K562 (cell line): ENCODE measurements around the gene N4BP2. TPM values are rescaled to one million over a fixed set of nuclear protein-coding genes. Genes with fewer than 3 reads are reported as not detected.

Experiments used
- CREB1 ChIP-seq, 2 experiments: sonication (generic) in 1 of 2; formaldehyde crosslinking in 1 of 2; IDR thresholded peaks; 2 replicates each; pipeline versions ENCODE4 v1.6.1 to v1.8.0; 2012 to 2022; ENCODE audit warnings: inconsistent platforms in 1 of 2, mild to moderate bottlenecking in 1 of 2, missing genetic modification reagents in 1 of 2, moderate library complexity in 1 of 2
- ELF2 ChIP-seq: fragments of 250-450 bp; sonication (Bioruptor Pico); IDR thresholded peaks from 2 replicates; pipeline ENCODE4 v1.5.0; 2021; ENCODE audit warnings: mild to moderate bottlenecking
- EP400 ChIP-seq: fragments of 450-650 bp; IDR thresholded peaks from 2 replicates; pipeline ENCODE4 v1.6.1; 2017; ENCODE audit warnings: antibody characterized with exemption, mild to moderate bottlenecking, moderate library complexity
- PHTF2 ChIP-seq: fragments of 250-450 bp; sonication (Bioruptor Pico); IDR thresholded peaks from 2 replicates; pipeline ENCODE4 v1.5.0; 2021; ENCODE audit warnings: mild to moderate bottlenecking
- STAG1 ChIP-seq: sonication (generic); formaldehyde crosslinking; IDR thresholded peaks from 2 replicates; pipeline ENCODE4 v1.5.0; 2020; ENCODE audit warnings: missing genetic modification reagents, borderline replicate concordance
- ZFX ChIP-seq: sonication (generic); formaldehyde crosslinking; IDR thresholded peaks from 2 replicates; pipeline ENCODE4 v1.8.0; 2022; ENCODE audit warnings: mild to moderate bottlenecking, missing genetic modification reagents, moderate library complexity
- ZNF785 ChIP-seq: fragments of 250-450 bp; sonication (Bioruptor Pico); IDR thresholded peaks from 2 replicates; pipeline ENCODE4 v1.4.0; 2020; ENCODE audit warnings: mild to moderate bottlenecking
- polyA plus RNA-seq, 8 experiments: library from polyadenylated mRNA; depleted of rRNA in 4 of 8; stranded (reverse) in 5 of 8; unstranded in 3 of 8; fragments of >200 nt; fragmentation: Nextera tagmentation in 2 of 8; fragmentation: Illumina TruSeq in 1 of 8; extraction: Ambion mirVana in 2 of 8; extraction: Trizol in 1 of 8; gene quantifications; 2 replicates each; pipeline versions ENCODE4 v1.2.1 to v1.2.3, GENCODE V29; 2011 to 2014; ENCODE audit warnings: inconsistent platforms in 1 of 8, missing spikeins in 1 of 8
- total RNA-seq, 7 experiments: library from RNA; depleted of rRNA in 6 of 7; stranded (reverse); fragments of >200 nt in 6 of 7; fragmentation: Illumina TruSeq in 2 of 7; extraction: Trizol in 2 of 7; gene quantifications; 2 replicates each; pipeline versions ENCODE4 v1.2.1 to v1.2.3, GENCODE V29; 2011 to 2021; ENCODE audit warnings: low replicate concordance in 1 of 7
- TF ChIP-seq, protein P1 (sequence below), 2 experiments: fragments of 450-650 bp in 1 of 2; IDR thresholded peaks; 2 replicates each; pipeline ENCODE4 v1.6.1; 2011 to 2017; ENCODE audit warnings: low read depth in 2 of 2, antibody characterized with exemption in 1 of 2, borderline replicate concordance in 1 of 2, low read length in 1 of 2, mild to moderate bottlenecking in 1 of 2, mixed read lengths in 1 of 2; ENCODE audit not compliant: control insufficient read depth in 1 of 2
- TF ChIP-seq, protein P2 (sequence below): sonication (generic); formaldehyde crosslinking; IDR thresholded peaks from 2 replicates; pipeline ENCODE4 v1.8.0; 2022; ENCODE audit warnings: mild to moderate bottlenecking, missing genetic modification reagents

N4BP2 gene
- total and polyA plus RNA-seq, 9 of the 15 experiments (the other 6 are each of a cell fraction or from before 2014, with no cell fraction given) = 2.7 to 12.6 (median 7.6) TPM

DNA sequence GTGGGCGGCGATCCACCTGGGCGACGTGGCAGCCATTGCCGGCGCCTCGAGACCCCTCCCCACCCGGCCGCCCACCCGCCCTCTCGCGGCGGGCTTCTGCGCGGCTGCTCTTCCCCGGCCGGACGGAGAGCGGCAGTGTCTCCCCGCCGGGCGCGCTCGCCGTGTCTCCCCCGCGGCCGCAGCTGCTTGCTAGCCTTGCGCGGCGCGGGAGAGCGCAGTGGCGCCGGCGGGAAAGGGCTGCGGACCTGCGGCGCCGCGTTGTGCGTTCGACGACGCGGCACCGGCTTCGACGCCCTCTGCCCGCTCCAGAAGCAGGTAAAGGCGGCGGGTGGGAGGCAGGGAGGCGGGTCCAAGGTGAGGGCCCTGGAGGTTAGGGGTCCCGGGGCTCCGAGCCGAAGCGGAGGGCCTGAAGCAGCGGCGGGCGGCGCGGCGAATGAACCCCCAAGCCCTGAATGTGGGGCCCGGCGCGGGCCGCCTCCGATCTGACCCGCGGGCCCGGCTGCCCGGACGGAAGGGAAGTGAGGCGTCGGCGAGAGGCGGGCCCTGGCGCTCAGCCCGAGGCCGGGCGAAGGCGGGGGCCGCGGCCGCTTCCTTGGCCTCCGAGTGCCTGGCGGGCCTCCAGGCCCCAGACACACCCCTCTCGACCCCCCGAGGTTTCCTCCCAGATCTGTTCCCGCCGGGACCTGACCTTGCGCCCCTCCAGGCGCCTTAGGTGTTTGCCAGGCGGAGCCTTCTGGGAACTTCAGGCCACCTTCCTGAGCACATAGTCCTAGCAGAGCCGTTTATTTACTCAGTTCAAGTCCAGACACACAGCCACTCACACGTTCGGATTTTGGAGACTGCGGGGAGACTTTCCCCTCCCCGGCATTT lies at the start of gene N4BP2 (continued):
- TF ChIP-seq, protein P1, sequence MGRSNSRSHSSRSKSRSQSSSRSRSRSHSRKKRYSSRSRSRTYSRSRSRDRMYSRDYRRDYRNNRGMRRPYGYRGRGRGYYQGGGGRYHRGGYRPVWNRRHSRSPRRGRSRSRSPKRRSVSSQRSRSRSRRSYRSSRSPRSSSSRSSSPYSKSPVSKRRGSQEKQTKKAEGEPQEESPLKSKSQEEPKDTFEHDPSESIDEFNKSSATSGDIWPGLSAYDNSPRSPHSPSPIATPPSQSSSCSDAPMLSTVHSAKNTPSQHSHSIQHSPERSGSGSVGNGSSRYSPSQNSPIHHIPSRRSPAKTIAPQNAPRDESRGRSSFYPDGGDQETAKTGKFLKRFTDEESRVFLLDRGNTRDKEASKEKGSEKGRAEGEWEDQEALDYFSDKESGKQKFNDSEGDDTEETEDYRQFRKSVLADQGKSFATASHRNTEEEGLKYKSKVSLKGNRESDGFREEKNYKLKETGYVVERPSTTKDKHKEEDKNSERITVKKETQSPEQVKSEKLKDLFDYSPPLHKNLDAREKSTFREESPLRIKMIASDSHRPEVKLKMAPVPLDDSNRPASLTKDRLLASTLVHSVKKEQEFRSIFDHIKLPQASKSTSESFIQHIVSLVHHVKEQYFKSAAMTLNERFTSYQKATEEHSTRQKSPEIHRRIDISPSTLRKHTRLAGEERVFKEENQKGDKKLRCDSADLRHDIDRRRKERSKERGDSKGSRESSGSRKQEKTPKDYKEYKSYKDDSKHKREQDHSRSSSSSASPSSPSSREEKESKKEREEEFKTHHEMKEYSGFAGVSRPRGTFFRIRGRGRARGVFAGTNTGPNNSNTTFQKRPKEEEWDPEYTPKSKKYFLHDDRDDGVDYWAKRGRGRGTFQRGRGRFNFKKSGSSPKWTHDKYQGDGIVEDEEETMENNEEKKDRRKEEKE (IDR thresholded peaks at IDR 0.05; ENCODE audit: borderline replicate concordance in 1 of 2, control insufficient read depth in 1 of 2, low read depth in 2 of 2, low read length in 1 of 2) = peak in 1 of 2 experiments; percentile 64; a peak in 1 of 4 replicates
- TF ChIP-seq ELF2 (CRISPR knock-in tag) = 0 out of 2 replicates have a peak, but pooled peaks have one; percentile 47
- peak; percentile 41 for TF ChIP-seq CREB1 (IDR thresholded peaks at IDR 0.05)
- peak; percentile 75 for TF ChIP-seq CREB1 (CRISPR knock-in tag; IDR thresholded peaks at IDR 0.05)
- TF ChIP-seq, protein P2, sequence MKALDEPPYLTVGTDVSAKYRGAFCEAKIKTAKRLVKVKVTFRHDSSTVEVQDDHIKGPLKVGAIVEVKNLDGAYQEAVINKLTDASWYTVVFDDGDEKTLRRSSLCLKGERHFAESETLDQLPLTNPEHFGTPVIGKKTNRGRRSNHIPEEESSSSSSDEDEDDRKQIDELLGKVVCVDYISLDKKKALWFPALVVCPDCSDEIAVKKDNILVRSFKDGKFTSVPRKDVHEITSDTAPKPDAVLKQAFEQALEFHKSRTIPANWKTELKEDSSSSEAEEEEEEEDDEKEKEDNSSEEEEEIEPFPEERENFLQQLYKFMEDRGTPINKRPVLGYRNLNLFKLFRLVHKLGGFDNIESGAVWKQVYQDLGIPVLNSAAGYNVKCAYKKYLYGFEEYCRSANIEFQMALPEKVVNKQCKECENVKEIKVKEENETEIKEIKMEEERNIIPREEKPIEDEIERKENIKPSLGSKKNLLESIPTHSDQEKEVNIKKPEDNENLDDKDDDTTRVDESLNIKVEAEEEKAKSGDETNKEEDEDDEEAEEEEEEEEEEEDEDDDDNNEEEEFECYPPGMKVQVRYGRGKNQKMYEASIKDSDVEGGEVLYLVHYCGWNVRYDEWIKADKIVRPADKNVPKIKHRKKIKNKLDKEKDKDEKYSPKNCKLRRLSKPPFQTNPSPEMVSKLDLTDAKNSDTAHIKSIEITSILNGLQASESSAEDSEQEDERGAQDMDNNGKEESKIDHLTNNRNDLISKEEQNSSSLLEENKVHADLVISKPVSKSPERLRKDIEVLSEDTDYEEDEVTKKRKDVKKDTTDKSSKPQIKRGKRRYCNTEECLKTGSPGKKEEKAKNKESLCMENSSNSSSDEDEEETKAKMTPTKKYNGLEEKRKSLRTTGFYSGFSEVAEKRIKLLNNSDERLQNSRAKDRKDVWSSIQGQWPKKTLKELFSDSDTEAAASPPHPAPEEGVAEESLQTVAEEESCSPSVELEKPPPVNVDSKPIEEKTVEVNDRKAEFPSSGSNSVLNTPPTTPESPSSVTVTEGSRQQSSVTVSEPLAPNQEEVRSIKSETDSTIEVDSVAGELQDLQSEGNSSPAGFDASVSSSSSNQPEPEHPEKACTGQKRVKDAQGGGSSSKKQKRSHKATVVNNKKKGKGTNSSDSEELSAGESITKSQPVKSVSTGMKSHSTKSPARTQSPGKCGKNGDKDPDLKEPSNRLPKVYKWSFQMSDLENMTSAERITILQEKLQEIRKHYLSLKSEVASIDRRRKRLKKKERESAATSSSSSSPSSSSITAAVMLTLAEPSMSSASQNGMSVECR (CRISPR knock-in tag) = peak; percentile 85
- TF ChIP-seq STAG1 (CRISPR knock-in tag) = peak; percentile 92
- no peak for TF ChIP-seq ZNF785 (CRISPR knock-in tag)
- peak; percentile 50 for TF ChIP-seq EP400
- no peak for TF ChIP-seq PHTF2 (CRISPR knock-in tag)
- TF ChIP-seq ZFX (CRISPR knock-in tag) = peak; percentile 89
